Adrenal gland (tissue), 12 donors: ENCODE results near the gene RGS6. TPM values are rescaled to one million over a fixed set of nuclear protein-coding genes. Genes with fewer than 3 reads are reported as not detected.

Experiments used
- DNase-seq, 7 donors: peaks; one replicate each; pipeline ENCODE4 v3.0.0-alpha.2; 2019 to 2020
- H3K27ac ChIP-seq, 5 donors: fragments of 200-600 bp; sonication (generic) in 4 of 5; 1 replicate in 3 of 5; 2 replicates in 2 of 5; pipeline versions ENCODE4 v1.5.1 to v1.8.0; 2016 to 2020; ENCODE audit warnings: mild to moderate bottlenecking in 1 of 5
- H3K27me3 ChIP-seq: fragments of 200-600 bp; 2 replicates; pipeline ENCODE4 v1.8.0; 2021
- H3K36me3 ChIP-seq, 2 donors: fragments of 200-600 bp; replicated peaks in 1 of 2; 1 replicate in 1 of 2; 2 replicates in 1 of 2; pipeline versions ENCODE4 v1.5.1 to v1.8.0; 2018 to 2022
- H3K4me1 ChIP-seq, 2 donors: fragments of 200-600 bp; replicated peaks in 1 of 2; 1 replicate in 1 of 2; 2 replicates in 1 of 2; pipeline versions ENCODE4 v1.5.1 to v1.8.0; 2018 to 2021
- H3K4me3 ChIP-seq, 4 donors: fragments of 200-600 bp; sonication (generic) in 3 of 4; one replicate each; pipeline ENCODE4 v1.5.1; 2016 to 2018
- H3K9me3 ChIP-seq, 3 donors: fragments of 200-600 bp; sonication (generic) in 1 of 3; replicated peaks in 1 of 3; 1 replicate in 2 of 3; 2 replicates in 1 of 3; pipeline versions ENCODE4 v1.5.1 to v1.8.0; 2016 to 2021
- CTCF ChIP-seq, 6 experiments: fragments of 450-650 bp in 4 of 6; fragments of 200-600 bp in 2 of 6; sonication (generic) in 1 of 6; IDR thresholded peaks; 1 replicate in 5 of 6; 2 replicates in 1 of 6; pipeline versions ENCODE4 v1.5.1 to v1.8.0; 2016 to 2021; ENCODE audit warnings: antibody characterized with exemption in 6 of 6, mild to moderate bottlenecking in 2 of 6, moderate library complexity in 1 of 6
- POLR2A ChIP-seq, 2 donors: fragments of 450-650 bp; IDR thresholded peaks; one replicate each; pipeline ENCODE4 v1.6.1; 2017; ENCODE audit warnings: antibody characterized with exemption in 2 of 2, mild to moderate bottlenecking in 2 of 2, moderate library complexity in 1 of 2
- WGBS, 4 donors: extraction: QIAGEN DNeasy Blood & Tissue Kit in 2 of 4; methylation state at CpG; one replicate each; pipeline versions ENCODE4 v1.1.5 to v1.1.7; 2013 to 2017; 5-methylcytosine and 5-hydroxymethylcytosine counted together
- intact Hi-C, 2 donors: fragments of 100-400 bp; cut with DNase I; formaldehyde crosslinking; loops; one replicate each; pipeline versions ENCODE4 v1.14.1 to v1.15.0; 2022 to 2023
- polyA plus RNA-seq, 3 donors: library from polyadenylated mRNA; stranded (reverse); fragments of 200-250 nt in 2 of 3; fragments of 350-450 nt in 1 of 3; fragmentation: Illumina TruSeq in 1 of 3; extraction: RNeasy Lipid Tissue Mini Kit (QIAGEN cat#74804) in 1 of 3; gene quantifications; one replicate each; pipeline ENCODE4 v1.2.3, GENCODE V29; 2013 to 2014
- total RNA-seq, 9 donors: library from RNA; depleted of rRNA in 4 of 9; stranded (reverse); fragments of >200 nt in 4 of 9; fragments of 120-200 nt in 1 of 9; fragmentation: NEBNext Ultra II Directional in 1 of 9; extraction: Animal tissue kit (Norgen Biotek cat#: 25700) in 1 of 9; gene quantifications; one replicate each; pipeline versions ENCODE4 v1.1.0 to v1.2.4, GENCODE V29; 2013 to 2023
- donor health status: healthy with polysubstance abuse.
- donor health status: Bipolar disorder and iron deficiency.
- donor health status: DM: yes; HTN: yes; CAD: no.
- donor health status: DM: no; HTN: no; CAD: no.
- donor health status: DM: no; HTN: no; CAD: no.
- donor health status: DM: yes; HTN: yes; CAD: no.

The RGS6 gene
- total and polyA plus RNA-seq, 12 donors: 0.06 to 4.3 (median 0.41) TPM; not detected in 1

GRCh38 chr14:72503271-72503670 lies 571.0 kb downstream of the RGS6 start:
- no peak for DNase-seq
- Histone ChIP-seq H3K27me3 (no peaks in the 10 kb centered on the region), H3K4me3 (no peak overlapping the region), H3K4me1 (no peaks in the 10 kb centered on the region), H3K36me3 (no peaks in the 10 kb centered on the region), H3K27ac (no peak overlapping the region), H3K9me3 (no peaks in the 10 kb centered on the region)
- intact Hi-C loops: no loop called here
- TF ChIP-seq CTCF (IDR thresholded peaks at IDR 0.05): no peak
- TF ChIP-seq POLR2A (IDR thresholded peaks at IDR 0.05): no peak
- 86 to 100% (median 88%) methylated on average over 1 of the region's 1 CpG for WGBS, 4 donors

GRCh38 chr14:72503696-72504368 lies 571.6 kb downstream of the RGS6 start:
- no peaks in the 10 kb centered on the region for H3K9me3 ChIP-seq
- 79 to 90% (median 85%) methylated on average over 2 of the region's 2 CpGs for WGBS, 4 donors
- no peak overlapping the region for H3K27ac ChIP-seq
- no peaks in the 10 kb centered on the region for H3K4me1 ChIP-seq
- no peaks in the 10 kb centered on the region for H3K36me3 ChIP-seq
- no peak for TF ChIP-seq CTCF (IDR thresholded peaks at IDR 0.05)
- no peaks in the 10 kb centered on the region for H3K27me3 ChIP-seq
- H3K4me3 ChIP-seq: no peak overlapping the region
- intact Hi-C loops: no loop called here
- DNase-seq: no peak

- H3K27me3 ChIP-seq: no peaks in the 10 kb centered on the region
- no peaks in the 10 kb centered on the region for H3K4me1 ChIP-seq
- H3K9me3 ChIP-seq: no peaks in the 10 kb centered on the region
- intact Hi-C loops: no loop called here
- WGBS, 4 donors: 53 to 77% (median 65%) methylated on average over 4 of the region's 4 CpGs
- H3K4me3 ChIP-seq: no peak overlapping the region
- no peak for TF ChIP-seq POLR2A (IDR thresholded peaks at IDR 0.05)
- no peak for TF ChIP-seq CTCF (IDR thresholded peaks at IDR 0.05)
- DNase-seq: no peak
- no peak overlapping the region for H3K27ac ChIP-seq
- H3K36me3 ChIP-seq: no peaks in the 10 kb centered on the region
Observed at GRCh38 chr14:72510566-72510965, 578.3 kb downstream of the RGS6 start.

- H3K27me3 ChIP-seq: no peaks in the 10 kb centered on the region
- no peak for DNase-seq
- 68 to 100% (median 86%) methylated on average over 1 to 2 of the region's 2 CpGs for WGBS, 4 donors
- TF ChIP-seq CTCF (IDR thresholded peaks at IDR 0.05) (no peak), POLR2A (IDR thresholded peaks at IDR 0.05) (no peak)
- no peak overlapping the region for H3K4me3 ChIP-seq
- intact Hi-C loops: no loop called here
- no peak overlapping the region for H3K27ac ChIP-seq
- H3K9me3 ChIP-seq: no peaks in the 10 kb centered on the region
- no peaks in the 10 kb centered on the region for H3K4me1 ChIP-seq
- H3K36me3 ChIP-seq: no peaks in the 10 kb centered on the region
Observed at GRCh38 chr14:72512281-72512680, 580.1 kb downstream of the RGS6 start.
